ENCODE measurements around the gene ACACA.

Gene ACACA

DNA sequence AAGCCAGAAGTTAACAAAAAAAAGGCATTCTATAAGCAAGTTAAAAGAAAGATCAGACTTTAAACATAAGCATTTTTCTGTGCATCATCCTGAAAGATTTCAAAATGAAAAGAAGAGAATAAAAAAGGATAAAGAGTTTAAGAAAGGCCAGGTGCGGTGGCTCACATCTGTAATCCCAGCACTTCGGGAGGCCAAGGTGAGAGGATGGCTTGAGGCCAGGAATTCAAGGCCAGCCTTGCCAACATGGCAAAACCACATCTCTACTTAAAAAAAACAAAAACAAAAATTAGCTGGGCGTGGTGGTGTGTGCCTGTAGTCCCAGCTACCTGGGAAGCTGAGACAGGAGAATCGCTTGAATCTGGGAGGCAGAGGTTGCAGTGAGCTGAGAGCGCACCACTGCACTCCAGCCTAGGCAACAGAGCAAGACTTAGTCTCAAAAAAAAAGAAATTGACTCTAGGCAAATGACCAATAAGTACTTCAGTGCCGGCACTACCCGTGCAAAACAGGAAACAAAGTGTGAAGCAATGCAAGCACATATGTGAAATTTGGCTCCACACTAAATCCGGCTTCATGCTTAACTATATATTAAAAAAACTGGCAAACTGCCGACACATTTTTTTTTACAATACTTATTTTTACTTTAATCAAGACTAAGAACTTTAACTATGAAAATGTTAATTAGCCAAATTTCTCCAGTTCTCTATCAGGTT is 114.1 kb downstream of the ACACA start:
- DNase-seq (ENCODE audit: low spot score), result no peak

DNA sequence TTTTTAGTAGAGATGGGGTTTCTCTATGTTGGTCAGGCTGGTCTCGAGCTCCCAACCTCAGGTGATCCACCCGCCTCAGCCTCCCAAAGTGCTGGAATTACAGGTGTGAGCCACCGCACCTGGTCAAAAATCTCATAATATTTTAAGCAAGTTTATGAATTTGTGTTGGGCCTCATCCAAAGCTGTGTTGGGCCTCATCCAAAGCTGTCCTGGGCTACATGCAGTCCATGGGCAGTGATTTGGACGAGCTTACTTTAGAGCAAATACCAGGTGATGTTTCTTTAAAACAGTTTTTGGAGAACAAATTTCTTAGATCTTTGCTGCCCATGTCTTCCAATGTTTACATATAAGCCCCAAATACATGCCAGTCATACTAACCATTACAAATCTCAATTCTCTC is 115.3 kb downstream of the ACACA start:
- no peak for DNase-seq (ENCODE audit: low spot score)

DNA sequence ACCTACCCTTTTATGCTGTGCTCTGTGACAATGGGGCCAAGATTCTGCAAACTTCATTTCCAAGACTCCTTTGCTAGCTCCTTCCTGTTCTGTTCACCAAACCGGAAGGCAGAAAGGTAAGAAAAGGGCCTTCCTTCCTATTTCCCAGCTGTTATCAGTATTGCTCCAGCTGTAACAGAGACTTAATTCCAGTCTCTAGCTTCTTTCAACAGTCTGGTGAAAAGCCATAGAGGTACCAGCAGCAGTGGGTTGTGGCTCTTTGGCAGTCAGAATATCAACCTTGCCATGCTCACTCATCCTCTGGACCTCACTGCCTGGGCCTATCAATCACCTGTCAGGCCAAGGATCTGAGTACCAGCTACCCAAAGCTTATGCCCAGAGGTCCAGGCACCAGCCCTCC is 120.2 kb downstream of the ACACA start:
- DNase-seq (ENCODE audit: low spot score), result no peak

DNA sequence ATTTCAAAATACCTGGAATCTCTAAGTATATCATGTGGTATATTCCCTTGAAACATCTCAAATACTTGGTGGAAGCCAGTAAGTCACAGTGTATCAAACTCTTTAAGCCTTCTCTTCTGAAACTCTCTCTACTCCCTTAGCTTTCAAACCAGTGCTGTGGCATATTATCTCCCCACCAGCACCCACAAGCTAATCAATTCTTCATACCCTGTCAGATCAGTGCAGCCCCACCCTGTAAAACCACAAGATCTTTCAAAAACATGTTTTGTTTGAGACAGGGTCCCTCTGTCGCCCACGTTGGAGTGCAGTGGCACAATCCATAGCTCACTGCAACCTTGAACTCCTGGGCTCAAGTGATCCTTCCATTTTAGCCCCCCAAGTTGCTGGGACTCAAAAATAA is 122.4 kb downstream of the ACACA start:
- no peak for DNase-seq (ENCODE audit: low spot score)

DNA sequence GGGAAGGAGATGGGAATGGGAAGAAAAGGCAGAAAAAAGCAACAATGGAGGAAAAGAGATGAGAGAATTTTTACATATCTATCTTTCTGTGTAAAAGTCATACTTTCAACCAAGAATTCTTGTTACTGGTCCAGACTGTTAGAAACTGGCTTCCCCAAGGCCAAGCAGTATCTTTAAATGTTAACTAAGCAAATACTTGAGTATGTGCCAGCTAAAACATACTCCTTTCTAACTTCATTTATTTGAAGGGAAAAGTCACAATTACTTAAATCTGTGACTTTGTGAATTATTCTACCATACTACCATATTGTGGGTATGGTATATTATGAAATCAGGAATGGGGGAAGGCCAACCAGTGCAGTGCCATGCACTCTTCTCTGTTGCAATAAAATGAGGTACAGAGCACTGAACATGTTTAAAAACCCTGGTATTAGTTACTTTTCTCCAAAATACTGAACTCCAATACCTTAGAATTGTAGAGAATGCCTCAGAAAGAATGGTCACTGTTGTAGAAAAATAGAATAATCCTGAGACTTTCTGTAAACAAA is 123.1 kb downstream of the ACACA start:
- no peak for DNase-seq (ENCODE audit: low spot score)

DNA sequence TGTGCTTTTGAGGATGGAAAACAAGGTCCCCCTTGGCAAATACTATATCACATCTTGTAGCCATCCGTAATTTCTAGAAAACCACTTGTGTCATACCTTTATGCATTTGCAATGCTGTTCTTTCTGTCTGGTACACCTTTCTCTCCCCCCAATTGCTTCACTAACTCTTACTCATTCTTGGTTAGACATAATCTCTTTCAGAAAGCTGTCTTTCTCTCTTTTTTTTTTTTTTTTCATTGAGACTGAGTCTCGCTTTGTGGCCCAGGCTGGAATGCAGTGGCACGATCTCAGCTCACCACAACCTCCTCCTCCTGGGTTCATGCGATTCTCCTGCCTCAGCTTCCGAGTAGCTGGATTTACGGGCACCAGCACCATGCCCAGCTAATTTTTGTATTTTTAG is 125.8 kb downstream of the ACACA start:
- DNase-seq (ENCODE audit: low spot score), result no peak

DNA sequence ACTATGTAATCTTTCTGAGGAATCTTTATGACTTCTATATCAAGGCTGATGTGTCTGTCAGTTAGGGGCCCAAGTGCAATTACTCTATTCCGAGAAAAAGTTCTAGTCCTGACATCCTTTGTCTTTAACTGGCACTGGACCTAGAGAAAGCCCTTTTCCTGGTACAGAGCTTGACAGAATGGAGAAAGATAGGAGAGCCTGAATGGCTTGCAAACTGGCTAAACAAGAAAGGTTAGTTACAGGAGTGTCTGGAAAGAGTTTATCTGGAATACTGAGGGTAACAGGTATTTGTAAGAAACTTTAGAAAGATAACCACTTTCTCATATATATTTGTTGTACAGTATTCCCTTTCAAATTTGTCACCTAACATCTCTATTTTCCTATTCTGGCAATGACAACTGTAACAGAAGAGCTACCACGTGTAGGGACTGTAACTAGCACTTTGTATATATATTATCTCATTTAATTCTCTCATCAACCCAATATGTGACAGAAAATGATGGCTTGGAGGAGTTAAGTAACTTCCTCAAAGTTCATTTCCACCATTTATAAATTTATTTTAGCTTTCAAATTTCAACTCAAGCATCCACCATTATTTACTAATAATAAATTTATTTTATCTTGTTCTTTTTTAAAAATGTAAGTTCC is 128.3 kb downstream of the ACACA start:
- DNase-seq (ENCODE audit: low spot score), result no peak

DNA sequence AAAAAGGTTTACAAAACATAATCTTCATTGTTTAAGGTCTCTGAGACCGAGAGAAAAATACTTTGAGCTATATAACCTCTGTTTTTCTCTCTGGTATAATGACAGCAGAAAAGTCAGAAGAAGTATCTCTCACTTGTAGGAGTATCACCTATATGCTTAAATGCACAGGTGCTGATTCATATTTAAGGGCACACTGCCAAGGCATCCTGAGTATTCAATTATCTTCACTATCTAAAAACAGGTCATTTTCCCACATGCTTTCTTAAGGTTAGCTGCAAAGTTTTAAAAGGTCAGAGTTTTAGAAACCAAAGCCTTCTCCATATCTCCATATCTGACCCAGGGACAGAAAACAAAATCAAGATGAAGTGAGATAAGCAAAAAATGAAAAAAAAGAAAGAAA is 130.2 kb downstream of the ACACA start:
- DNase-seq (ENCODE audit: low spot score), result no peak

DNA sequence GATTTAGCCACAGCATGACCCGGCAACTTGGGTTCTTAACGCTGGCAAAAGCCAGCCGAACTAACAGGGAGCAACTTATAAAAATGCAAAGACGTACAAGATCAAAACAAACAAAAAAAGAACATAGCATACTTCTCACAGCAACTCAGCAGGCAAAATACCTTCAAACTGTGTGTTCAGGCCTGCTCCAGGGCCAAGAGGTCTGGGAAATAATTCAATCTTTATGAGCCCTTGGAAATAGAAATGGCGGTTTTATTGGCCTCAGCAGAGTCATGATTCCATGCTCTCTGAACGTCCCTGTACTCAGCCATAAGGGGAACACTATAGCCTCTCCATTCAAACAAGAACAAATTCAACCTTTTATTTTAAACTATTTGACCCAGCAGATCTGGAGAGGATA is 132.2 kb downstream of the ACACA start:
- no peak for DNase-seq (ENCODE audit: low spot score)

DNA sequence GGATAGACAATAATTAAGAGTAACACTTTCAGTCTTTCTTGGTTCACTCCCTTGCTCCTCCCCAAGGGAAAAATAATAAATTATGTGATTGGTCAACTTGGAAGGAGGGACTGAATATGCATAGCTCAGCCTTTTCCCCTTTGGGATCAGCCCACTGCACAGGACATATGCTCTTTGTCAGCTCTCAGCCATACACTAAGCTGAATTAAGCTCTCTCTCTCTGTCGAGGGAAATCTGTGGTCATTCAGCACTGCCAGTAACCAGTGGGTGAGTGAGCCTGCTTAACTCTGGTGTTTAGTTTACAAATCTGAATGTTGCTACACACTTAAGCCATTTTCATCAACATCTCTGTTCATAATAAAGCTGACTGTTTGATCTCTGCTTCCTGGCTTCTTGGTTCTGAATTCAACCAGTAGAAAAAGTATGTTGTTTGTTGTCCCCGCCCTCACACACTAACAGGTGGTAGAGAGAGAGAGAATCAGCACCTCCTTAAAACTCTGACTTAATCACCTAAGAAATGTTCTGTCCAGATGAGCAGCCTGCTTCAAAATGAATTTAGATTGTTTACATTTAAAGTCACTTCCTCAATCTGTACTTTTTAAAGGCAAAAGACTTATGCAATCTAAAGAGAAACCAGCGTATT is 133.1 kb downstream of the ACACA start:
- no peak for DNase-seq (ENCODE audit: low spot score)

DNA sequence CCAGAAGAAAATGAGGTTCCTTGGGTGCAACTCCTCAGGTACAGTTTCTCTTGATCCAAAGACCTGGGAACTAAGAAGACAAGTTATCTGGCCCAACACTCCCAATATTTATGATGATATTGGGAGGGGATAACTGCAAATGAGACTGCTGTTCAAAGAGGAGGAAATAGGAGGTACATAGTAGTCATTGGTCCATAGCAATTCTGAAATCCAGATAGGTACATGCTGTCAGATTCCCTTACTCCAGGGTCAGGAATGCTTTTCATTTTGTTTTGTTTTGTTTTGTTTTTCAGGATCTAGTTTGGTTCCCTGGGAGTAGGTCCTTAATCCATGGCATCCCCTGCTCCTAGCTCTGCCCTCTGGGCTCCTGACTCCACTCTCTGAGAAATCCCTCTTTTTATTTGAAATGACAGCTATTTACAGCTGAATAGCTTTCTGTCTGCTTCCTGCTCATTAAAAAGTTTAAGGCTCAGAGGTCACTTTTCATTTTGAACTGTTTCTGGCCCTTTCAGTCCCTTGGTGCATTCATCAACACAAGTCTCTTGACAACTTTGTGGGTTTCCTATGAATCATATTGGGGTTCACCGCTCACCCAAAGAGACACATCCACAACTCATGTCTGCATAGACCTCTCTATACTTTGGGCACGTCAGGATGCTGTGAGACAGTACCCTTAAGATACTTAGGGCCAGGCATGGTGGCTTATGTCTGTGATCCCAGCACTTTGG is 141.0 kb downstream of the ACACA start:
- no peak for DNase-seq (ENCODE audit: low spot score)

DNA sequence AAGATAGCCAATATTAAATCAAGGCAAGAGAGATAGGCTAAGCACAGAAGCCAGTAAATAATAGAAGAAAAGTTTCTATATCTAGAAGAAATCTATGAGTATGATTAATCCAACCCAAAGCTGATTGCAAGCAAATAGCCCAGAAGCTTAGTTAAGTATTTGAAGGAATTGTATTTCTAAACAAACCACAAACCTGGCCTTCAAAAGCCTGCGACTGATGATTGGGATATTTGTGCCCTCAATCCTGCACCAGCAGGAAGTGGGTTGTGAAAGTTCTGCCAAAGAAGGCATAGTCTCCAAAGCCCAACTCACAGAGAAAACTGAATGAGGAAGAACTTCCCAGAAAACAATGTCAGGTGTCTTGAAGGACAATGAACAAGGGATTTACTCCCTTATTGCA is 145.3 kb downstream of the ACACA start:
- no peak for DNase-seq (ENCODE audit: low spot score)

DNA sequence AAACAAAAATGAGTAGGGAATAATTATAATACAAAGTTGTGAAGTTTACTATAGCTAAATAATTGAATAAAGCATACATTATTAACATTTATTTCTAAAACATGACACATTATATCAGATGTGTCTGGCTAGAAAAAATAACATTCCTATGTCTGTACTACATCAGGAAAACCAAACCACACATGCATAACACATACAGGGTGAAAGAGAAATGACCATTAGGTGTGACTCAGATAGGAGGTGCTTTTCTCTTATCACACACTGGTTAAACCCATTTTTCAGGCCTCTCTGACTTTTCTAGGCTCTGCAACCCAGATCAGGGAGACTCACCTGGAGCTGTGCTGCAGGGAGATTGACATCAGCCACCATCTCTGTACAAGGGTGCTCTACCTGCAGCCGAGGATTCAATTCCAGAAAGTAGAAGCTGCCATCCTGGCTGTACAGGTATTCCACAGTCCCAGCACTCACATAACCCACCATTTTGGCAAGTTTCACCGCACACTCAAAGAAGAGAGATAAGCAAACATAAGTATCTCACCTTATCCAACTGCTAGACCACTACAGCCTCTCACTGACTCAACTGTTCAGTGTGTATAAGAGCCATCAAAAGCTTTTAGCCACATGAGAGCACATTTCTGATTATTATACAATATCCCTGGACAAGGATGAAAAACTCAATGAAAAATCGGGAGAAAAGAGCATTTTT is 147.5 kb downstream of the ACACA start:
- no peak for DNase-seq (ENCODE audit: low spot score)

DNA sequence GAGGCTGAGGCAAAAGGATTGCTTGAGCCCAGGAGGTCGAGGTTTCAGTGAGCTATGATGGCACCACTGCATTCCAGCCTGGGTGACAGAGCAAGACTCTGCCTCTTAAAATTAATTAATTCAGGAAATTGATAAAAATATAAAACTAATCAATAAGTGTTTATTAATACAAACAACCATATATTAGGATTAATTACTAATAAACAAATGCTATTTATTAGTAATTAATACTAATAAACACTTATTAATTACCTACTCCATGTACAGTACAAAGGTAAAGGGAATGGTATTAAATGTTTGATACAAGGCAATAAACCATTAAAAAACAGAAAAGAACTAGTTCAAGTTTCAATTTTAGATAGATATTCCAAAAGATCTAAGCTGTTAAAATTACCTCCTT is 150.0 kb downstream of the ACACA start:
- no peak for DNase-seq (ENCODE audit: low spot score)

DNA sequence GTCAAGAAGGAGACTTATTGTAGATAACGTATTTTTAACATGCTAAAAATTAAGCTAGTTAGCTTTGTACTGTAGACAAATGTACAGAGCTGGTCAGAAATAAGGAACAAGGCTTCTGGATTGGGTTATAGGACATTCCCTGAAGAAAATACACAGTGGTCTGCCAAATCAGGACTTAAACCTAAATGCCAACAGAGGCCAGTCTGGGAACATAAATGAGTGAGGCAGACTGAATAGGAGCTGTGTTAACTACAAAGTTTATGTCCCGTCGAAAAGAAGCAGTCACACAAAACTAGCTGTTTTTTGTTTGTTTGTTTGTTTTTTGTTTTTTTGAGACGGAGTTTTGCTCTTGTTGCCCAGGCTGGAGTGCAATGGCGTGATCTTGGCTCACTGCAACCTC is 151.2 kb downstream of the ACACA start:
- no peak for DNase-seq (ENCODE audit: low spot score)

DNA sequence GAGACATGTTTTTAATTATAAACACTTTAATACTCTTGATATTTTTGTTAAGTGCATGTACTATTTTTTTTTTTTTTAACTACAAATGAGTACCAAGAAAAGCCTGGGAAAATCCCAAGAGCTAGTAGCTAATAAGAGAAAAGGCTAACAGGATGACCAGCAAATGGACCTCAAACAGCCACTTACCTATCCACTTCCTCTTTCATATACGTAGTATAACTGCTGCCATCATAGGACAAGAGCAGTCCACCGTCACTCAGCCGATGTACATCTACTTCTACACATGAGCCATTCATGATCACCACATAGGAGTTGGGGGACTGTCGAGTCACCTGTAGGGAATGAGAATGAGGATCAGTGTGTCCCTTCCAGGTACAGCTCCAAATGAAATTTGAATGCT is 158.8 kb downstream of the ACACA start:
- no peak for DNase-seq (ENCODE audit: low spot score)

DNA sequence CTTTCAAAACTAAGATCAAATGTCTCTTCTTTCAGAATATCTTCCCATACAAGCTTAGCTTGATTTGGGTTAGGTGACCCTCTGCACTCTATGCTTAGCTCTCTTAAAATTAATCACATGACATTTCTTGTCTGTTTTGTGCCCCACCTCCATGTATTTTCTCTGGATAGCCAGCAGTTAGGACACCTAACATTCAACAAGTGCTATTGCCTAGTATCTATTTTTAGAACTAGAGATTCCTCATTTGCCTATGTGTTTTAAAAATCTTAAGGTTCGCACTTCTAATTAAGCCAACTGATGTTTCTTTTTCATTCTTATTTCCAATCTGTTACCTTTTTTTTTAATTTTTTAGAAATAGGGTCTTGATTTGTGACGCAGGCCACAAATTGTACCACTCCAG is 160.6 kb downstream of the ACACA start:
- DNase-seq (ENCODE audit: low spot score), result no peak

DNA sequence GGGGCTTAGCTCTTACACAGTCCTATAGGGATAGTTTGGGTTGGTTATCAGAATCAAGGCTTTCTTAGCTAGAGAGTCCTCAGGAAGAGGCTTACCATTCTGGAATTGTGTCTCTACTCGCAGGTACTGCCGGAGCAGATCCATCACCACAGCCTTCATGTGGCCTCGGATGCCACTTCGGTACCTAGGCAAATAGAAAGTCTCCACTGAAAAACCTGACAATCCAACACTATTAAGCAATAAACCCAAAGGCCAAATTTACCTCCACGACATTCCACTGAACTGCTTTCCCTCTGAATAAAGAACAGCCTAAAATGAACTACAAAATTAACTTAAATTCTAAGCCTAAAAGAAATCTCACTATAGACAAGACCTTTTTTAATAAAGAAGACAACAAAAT is 166.3 kb downstream of the ACACA start:
- no peak for DNase-seq (ENCODE audit: low spot score)

DNA sequence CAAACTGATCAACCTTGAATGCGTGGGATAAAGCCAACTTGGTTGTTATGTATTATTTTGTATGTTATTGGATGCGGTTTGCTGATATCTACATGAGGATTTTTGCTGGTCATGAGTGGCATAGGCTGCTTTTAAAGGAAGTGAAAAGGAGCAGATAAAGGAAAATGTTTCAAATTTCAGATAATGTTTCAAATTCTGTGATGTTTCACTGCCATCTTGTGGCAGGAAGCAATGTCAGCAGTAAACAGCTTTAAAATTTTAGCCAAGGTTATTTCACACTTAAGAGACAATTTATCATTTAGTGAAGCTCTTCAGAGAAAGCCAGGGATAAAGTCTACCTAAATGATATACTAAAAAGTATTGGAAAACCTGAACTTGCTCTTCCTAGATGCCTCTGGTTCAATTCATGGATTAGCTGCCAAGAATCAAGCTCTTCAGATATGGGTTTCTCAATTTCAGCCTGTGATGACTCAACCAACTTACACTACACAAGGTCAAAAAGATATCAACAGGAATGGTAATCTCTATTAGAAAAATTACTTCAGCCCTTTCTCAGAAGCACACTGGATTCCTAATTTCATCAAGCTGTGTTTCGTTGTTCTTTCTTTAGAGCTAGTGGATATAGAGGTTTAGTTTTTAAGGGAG is 166.8 kb downstream of the ACACA start:
- DNase-seq (ENCODE audit: low spot score), result peak; percentile 44

DNA sequence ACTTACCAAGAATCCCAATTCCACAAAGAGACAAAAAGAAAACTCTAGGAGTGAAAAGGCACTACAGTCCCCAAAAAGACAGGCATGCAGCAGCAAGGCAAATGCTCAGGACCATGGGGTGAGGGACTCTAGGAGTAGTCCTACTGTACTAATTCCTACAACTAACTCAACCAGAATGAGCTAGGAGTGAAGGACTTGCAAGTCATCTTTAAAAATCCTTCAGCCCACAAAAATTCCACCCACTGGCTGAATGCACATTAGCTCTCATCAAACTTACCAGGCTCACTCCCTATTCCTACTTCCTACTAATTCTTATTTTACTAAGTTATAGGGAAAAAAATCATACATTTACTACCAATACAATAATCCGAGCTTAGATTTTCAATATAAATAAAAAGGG is 172.5 kb downstream of the ACACA start:
- DNase-seq (ENCODE audit: low spot score), result no peak

DNA sequence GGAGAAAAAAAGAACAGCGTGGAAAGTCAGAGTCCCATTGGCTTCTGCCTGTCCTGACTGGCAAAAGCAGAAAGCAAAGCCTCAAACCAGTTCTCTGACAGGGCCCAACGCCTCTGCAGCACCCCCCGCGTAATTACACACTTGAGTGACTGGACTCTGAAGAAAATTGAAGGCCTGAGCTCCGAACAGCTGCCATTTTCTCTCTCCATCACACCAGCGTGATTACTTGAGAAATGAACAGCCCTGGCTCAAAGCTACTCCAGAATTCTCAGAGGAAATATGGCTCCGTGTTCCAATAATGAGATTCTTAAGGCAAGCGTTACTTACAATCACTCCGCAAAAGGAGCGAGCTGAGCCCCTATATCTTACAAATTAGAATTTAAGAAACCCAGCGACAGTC is 173.6 kb downstream of the ACACA start:
- DNase-seq (ENCODE audit: low spot score), result no peak

DNA sequence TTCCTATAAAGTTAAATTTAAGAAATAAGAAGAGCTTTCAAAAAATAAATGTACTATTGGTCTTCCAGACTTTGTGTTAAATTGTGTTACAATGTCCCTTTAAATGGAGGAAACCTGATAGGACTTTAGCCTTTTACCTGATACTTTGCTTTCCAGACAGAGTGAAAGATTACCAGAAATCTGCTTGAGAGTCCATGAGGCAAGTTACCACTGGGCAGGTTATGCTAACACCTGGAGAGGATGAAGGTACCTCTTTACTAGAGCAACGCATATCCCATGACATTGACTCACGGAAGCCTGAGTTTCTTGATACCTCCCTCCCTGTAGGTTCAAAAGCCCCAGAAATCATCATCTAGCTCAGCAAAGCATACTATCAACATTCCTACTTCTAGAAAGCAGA is 174.7 kb downstream of the ACACA start:
- DNase-seq (ENCODE audit: low spot score), result no peak
